ENCODE measurements around the gene HIF1AN.

DNA sequence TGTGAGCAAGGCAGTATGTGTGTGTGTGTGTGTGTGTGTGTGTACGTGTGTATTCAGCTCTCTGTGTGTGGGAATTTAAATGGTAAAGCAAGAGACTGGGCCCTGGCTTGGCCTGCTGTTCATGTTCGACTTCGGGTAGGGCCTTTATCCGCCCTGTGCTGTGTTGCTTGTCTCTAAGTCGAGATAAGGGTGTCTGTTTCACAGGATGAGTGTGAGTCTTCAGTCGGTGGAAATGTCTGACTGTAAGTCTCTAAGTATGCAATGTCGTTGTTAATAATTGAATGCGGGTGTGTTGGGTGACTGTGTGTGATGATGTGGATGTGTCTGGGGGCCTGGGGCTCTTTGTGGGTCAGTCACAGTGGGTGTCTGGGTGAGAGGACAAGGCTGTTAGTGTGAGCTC is 34.8 kb downstream of the HIF1AN start:
- TF ChIP-seq POLR2A (IDR thresholded peaks at IDR 0.05) (no peak), EP300 (IDR thresholded peaks at IDR 0.05) (no peak)
- TF ChIP-seq, protein P1, sequence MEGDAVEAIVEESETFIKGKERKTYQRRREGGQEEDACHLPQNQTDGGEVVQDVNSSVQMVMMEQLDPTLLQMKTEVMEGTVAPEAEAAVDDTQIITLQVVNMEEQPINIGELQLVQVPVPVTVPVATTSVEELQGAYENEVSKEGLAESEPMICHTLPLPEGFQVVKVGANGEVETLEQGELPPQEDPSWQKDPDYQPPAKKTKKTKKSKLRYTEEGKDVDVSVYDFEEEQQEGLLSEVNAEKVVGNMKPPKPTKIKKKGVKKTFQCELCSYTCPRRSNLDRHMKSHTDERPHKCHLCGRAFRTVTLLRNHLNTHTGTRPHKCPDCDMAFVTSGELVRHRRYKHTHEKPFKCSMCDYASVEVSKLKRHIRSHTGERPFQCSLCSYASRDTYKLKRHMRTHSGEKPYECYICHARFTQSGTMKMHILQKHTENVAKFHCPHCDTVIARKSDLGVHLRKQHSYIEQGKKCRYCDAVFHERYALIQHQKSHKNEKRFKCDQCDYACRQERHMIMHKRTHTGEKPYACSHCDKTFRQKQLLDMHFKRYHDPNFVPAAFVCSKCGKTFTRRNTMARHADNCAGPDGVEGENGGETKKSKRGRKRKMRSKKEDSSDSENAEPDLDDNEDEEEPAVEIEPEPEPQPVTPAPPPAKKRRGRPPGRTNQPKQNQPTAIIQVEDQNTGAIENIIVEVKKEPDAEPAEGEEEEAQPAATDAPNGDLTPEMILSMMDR (IDR thresholded peaks at IDR 0.05) = no peak
